ENCODE results near the gene ROR2. TPM values are rescaled to one million over a fixed set of nuclear protein-coding genes. Genes with fewer than 3 reads are reported as not detected.

The ROR2 gene
- polyA plus RNA-seq (2012; ENCODE audit: insufficient read length, low read depth), result not detected

GRCh38 chr9:91949946-91950664, at the start of gene ROR2:
Gene ROR2, minus strand, starts transcription at chr9:91950228.
- peak; percentile 22 for TF ChIP-seq FOXP2 (optimal IDR thresholded peaks at IDR 0.05; ENCODE audit: borderline replicate concordance, extremely low read depth, extremely low read length, insufficient read depth)
- no peak for TF ChIP-seq SIN3A (IDR thresholded peaks at IDR 0.05; ENCODE audit: borderline replicate concordance, insufficient read depth, low read length)

GRCh38 chr9:91995000-91995655, 45.1 kb upstream of the ROR2 start:
- no peak for TF ChIP-seq TAF1 (IDR thresholded peaks at IDR 0.05; ENCODE audit: borderline replicate concordance, insufficient read depth, low read length)

GRCh38 chr9:91994422-91994821, 44.4 kb upstream of the ROR2 start:
- TF ChIP-seq TAF1 (IDR thresholded peaks at IDR 0.05; ENCODE audit: borderline replicate concordance, insufficient read depth, low read length), result no peak
- no peak for TF ChIP-seq SIN3A (IDR thresholded peaks at IDR 0.05; ENCODE audit: borderline replicate concordance, insufficient read depth, low read length)
- TF ChIP-seq REST (IDR thresholded peaks at IDR 0.05; ENCODE audit: insufficient read depth in 1 of 2, low read depth in 2 of 2, low read length in 2 of 2), result no peak
- TF ChIP-seq FOXP2 (optimal IDR thresholded peaks at IDR 0.05; ENCODE audit: borderline replicate concordance, extremely low read depth, extremely low read length, insufficient read depth), result no peak
- TF ChIP-seq POLR2AphosphoS5 (IDR thresholded peaks at IDR 0.05; ENCODE audit: low read depth, low read length), result no peak

GRCh38 chr9:91992461-91993041, 42.5 kb upstream of the ROR2 start:
- no peak for TF ChIP-seq REST (IDR thresholded peaks at IDR 0.05; ENCODE audit: insufficient read depth in 1 of 2, low read depth in 2 of 2, low read length in 2 of 2)
- TF ChIP-seq POLR2AphosphoS5 (IDR thresholded peaks at IDR 0.05; ENCODE audit: low read depth, low read length), result no peak
- TF ChIP-seq SIN3A (IDR thresholded peaks at IDR 0.05; ENCODE audit: borderline replicate concordance, insufficient read depth, low read length), result no peak
- no peak for TF ChIP-seq TAF1 (IDR thresholded peaks at IDR 0.05; ENCODE audit: borderline replicate concordance, insufficient read depth, low read length)

GRCh38 chr9:91991721-91992341, 41.8 kb upstream of the ROR2 start:
- no peak for TF ChIP-seq SIN3A (IDR thresholded peaks at IDR 0.05; ENCODE audit: borderline replicate concordance, insufficient read depth, low read length)
- no peak for TF ChIP-seq TAF1 (IDR thresholded peaks at IDR 0.05; ENCODE audit: borderline replicate concordance, insufficient read depth, low read length)
- TF ChIP-seq FOXP2 (optimal IDR thresholded peaks at IDR 0.05; ENCODE audit: borderline replicate concordance, extremely low read depth, extremely low read length, insufficient read depth), result no peak
- no peak for TF ChIP-seq POLR2AphosphoS5 (IDR thresholded peaks at IDR 0.05; ENCODE audit: low read depth, low read length)
- TF ChIP-seq REST (IDR thresholded peaks at IDR 0.05; ENCODE audit: insufficient read depth in 1 of 2, low read depth in 2 of 2, low read length in 2 of 2), result no peak

GRCh38 chr9:91986248-91986647, 36.2 kb upstream of the ROR2 start:
- no peak for TF ChIP-seq SIN3A (IDR thresholded peaks at IDR 0.05; ENCODE audit: borderline replicate concordance, insufficient read depth, low read length)
- TF ChIP-seq REST (IDR thresholded peaks at IDR 0.05; ENCODE audit: insufficient read depth in 1 of 2, low read depth in 2 of 2, low read length in 2 of 2), result no peak
- no peak for TF ChIP-seq FOXP2 (optimal IDR thresholded peaks at IDR 0.05; ENCODE audit: borderline replicate concordance, extremely low read depth, extremely low read length, insufficient read depth)
- no peak for TF ChIP-seq TAF1 (IDR thresholded peaks at IDR 0.05; ENCODE audit: borderline replicate concordance, insufficient read depth, low read length)
